Stimulated activated CD8-positive, alpha-beta memory T cell treated with anti-CD3 and anti-CD28 coated beads, Interleukin-12 subunit alpha, Interleukin-12 subunit beta, amount 100 ng/mL, for 1 hour (primary cell): ENCODE results near the gene DNER.

ENCODE experiments used
- DNase-seq: peaks from one replicate; pipeline ENCODE4 v3.0.0-alpha.2; 2020; ENCODE audit warnings: low read depth

Gene DNER

GRCh38 chr2:229669841-229670240, 44.5 kb downstream of the DNER start:
- DNase-seq: no peak

GRCh38 chr2:229666811-229667210, 47.5 kb downstream of the DNER start:
- no peak for DNase-seq

DNA sequence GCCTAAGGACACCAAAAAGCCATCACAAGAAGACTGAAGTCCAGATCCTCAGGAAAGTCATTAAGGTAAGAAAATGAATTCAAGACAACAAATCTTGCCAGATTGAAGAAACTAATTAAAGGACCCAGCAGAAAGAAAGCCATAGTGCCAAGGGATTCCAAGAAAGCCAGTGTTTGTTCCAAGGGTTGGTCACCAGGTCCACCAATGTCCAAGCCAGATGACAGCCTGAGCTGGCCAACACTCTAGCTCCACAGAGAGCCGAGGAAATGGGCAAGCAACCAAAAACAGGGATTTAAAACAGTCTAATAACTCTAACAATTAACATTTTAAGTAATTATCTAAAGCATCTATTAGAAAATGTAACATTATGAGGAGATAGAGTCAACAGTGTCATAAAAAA, 49.2 kb downstream of the DNER start:
- DNase-seq: no peak

DNA sequence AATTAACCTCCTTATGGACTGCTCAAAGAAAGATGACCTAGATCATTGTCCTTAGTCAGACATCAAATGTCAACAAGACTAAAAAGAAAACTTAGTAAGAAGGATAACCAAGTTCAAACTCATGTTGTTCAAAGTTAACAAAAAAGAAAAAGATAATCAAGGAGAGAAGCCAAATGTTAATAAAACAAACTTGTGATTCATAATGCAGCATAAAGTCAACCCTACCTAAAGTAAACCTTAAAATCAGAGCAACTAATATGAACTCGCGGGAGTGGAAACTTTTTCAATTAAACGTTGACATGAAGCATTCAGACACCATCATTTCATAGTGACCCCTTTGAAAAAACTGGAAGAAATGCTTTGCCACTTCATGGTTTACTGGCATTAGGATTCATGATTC, 52.9 kb downstream of the DNER start:
- DNase-seq: no peak

GRCh38 chr2:229660951-229661350, 53.4 kb downstream of the DNER start:
- no peak for DNase-seq

- DNase-seq: no peak
Observed at GRCh38 chr2:229660391-229660790, 54.0 kb downstream of the DNER start.

- DNase-seq: no peak
Observed at GRCh38 chr2:229658004-229658403, 56.4 kb downstream of the DNER start.

DNA sequence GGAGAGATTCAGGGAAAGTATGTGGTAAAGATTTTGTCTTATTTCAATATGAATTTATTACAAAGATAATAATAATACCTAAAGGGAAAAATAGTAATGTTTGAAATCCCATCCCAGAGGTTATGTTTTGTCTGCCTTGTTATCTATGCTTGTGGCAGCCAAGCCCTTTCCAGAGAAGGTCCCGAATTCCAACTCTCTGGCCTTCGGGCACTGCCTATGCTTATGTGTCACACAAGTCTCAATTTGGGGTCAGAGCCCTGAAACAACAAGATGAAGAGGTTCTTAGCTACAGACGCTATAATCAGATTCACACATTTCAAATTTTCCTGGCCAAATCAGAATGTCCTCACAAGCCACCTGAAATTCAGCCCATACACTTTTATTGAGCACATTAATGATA, 59.9 kb downstream of the DNER start:
- no peak for DNase-seq

DNA sequence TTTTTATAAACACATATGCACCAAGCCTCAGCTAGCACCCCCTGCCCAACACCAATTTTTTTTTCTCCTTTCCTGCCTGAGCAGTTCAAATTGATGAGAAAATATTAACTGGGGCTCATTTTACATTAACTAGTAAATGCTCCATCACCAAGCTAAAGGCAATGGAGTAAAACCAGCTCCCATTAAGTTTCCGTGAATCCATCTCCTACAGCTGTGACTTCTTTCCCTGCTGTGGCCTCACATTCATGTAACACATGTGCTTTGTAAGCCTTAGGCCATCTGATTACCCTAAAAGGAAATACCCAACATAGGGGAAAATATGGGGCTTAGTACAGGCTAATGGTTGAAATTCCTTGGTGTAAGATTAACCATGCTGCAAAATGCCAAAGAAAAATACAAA, 60.8 kb downstream of the DNER start:
- DNase-seq: no peak

GRCh38 chr2:229652796-229653195, 61.6 kb downstream of the DNER start:
- no peak for DNase-seq

DNA sequence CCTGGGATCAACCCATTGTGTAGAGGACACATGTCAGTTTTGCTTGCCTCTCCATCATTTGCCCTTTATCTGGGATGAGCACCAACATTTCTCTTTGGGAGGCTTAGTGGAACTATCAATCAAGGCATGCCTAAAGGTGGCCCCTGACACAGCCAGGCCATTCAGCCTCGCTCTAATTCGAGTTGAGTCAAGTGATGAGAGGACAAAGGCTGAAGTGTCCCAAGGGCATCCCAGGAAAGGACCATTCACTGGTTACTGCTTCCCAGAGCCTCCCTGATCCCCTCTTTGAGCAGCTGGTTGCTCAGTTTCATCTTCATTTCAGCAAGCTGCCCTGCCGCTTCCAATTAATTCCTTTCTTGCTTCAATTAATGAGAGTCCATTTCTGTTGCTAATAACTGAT, 63.5 kb downstream of the DNER start:
- DNase-seq: no peak

DNA sequence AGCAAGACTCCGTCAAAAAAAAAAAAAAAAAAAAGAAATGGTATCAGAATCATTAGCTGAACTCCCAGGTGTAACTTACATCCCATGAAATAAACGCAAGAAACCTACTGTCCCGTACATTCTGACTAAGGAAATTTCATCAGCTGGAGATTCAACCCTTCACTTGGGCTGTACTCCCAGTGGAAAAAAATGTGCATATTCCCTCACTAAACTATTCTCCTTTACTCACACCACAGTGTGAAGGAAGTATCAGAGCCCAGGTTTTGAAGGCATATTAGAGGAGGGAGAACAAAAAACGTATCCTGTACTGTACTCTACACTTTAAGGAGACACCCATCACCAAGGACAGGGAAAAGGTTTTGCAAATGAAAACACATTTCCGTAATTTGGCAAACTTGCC, 64.3 kb downstream of the DNER start:
- DNase-seq: no peak

DNA sequence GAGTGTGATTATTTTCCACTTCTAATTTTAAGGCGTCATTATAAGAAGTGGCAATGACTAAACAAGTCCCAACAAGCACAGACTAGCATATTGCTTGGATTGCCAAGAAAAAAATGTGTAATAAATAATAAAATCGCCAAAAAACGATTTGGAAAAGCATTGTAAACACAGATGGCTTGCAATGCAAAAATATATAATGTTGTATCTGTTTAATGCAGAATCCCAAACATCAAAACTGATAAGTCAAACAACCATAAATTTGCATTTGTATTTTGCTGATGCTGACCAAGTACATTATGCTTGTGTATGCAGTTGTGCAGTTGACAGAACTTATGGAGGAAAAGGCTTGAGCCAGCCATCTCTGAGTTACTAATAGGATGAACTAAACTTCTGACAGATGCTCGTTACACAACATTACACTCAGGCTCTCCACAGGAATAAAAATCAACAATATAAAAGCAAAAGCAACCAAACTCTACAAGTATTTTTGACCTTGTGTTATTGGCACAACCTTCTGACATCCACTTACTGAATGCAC, 68.1 kb downstream of the DNER start:
- DNase-seq: no peak

- no peak for DNase-seq
Observed at GRCh38 chr2:229642371-229642770, 72.0 kb downstream of the DNER start.

- DNase-seq: no peak
Observed at GRCh38 chr2:229641676-229642075, 72.7 kb downstream of the DNER start.

GRCh38 chr2:229640636-229641035, 73.7 kb downstream of the DNER start:
- DNase-seq: no peak

- no peak for DNase-seq
Observed at GRCh38 chr2:229636571-229636970, 77.8 kb downstream of the DNER start.

DNA sequence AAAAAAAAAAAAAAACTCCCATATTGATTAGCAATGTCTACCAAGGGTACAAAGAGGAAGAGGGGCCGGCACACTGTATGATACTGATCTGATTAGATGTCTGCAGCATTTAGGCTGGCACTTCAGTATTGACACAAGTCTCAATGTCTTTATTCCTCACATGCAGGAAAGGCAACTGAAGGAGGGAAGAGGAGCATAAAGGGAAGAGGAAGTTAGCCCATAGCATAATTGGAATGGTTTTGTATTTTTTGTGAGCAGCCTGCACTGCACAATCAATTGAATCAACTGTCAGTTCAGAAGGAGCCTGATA, 79.0 kb downstream of the DNER start:
- no peak for DNase-seq

DNA sequence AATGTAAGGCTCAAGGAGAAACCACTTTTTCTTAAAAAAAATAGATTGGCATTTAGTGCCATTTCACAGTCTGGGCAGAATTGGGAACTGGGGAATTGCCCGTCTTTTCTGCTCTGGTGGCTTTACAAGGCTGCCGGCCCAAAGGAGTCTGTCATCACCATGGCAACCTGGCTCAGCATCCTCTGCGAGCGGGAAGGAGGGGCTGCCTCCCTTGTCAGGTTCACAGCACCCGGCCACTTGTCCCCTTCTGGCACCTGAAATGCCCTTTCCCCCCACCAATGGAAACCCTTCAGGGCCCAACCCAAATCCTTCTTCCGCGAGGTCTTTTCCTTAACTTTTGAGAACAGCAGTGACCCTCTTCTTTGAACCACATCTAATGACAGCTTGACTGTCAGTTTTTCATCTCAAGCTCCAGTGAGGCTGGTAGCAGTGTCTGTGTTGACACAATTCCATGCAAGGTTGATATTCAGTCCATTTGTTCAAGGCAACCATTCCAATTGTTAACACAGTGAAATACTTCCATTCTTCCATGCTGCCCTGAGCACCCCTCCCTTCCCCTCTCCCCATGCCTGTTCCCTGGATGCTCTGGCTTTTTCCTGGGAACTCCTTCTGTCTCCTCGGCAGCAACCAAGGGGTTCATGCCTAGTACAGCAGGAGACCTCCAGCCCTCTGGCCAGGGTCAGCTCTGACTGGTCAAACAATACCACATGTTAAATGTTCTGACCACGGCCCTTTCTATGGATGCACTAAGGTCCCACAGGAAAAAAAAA, 79.6 kb downstream of the DNER start:
- no peak for DNase-seq

DNA sequence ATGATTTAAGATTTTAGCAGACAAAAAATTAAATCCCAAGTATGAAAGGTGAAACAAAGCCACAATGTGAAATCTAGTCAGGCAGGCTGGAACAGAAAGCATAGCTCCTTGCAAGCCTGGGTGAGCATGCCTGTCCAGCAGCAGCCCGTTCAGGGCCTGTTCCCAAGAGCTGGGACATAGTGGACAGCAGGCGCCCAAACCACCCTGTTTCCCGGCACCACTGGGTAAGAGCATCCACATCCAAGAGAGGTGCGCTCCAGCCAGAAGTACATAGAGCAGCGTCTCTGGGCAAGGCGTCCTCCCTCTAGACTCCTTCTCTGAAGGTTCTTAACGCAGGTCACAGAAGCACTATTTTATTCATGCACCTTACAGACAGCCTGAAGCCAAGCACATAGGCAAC, 80.8 kb downstream of the DNER start:
- DNase-seq: no peak

DNA sequence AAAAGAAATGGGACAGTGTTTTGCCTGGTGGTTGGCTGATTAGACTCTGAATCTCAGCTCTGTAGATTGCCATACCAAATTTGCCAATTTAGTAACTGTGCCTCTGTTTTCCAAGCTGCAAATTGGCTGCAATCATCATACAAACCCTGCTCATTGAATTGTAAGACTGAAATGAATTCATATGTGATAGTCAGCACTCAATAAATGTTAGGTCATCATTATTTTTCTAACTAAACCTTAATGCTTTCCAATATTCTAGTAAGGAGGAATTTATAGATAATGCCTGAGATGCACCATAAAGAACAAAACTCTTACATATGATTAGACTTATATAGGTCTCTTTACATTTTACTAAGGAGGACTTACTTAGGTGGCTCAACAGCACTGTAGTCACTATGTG, 85.3 kb downstream of the DNER start:
- DNase-seq: no peak

- DNase-seq: no peak
Observed at GRCh38 chr2:229627728-229628127, 86.6 kb downstream of the DNER start.

GRCh38 chr2:229622495-229623355, 91.6 kb downstream of the DNER start:
- no peak for DNase-seq
